SHP77 treated with DMSO at 0.1 percent for 48 hours (cell line): ENCODE measurements around the gene ZNF408.

Source experiments
- DNase-seq: peaks from one replicate; lab custom pipeline; 2025; lab: John Stamatoyannopoulos, UW

Gene ZNF408

DNA sequence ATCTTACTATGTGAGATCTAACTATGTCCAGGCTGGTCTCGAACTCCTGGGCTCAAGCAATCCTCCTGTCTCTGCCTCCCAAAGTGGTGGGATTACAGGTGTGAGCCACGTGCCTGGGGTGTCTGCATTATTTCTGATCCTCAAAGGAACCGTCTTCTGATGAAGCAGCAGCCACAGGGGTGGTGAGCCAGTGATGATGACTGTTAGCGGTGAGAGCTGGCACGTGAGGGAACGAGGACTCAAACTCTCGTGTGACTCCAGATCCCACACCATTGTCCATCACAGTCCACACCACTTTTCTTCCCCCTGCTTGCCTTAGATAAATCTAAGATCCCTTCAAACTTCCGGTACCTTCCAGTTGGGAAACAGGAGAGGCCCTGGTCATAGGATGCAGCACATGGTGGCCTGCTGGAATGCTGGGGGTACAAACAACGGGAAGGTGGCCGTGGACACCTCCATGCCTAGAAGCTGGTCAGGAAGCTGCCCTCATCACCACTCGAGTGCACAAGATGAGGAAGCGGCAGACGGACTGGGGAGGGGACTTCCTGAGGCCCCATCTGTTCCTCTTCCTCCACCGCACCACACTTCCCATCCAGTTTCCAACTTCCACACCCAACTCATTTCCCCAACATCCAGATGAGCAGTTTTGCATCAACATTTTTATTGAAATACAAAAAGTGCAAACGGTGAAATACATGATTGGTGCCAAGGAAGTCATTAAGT, 24.2 kb upstream of the ZNF408 start:
- no peak for DNase-seq

DNA sequence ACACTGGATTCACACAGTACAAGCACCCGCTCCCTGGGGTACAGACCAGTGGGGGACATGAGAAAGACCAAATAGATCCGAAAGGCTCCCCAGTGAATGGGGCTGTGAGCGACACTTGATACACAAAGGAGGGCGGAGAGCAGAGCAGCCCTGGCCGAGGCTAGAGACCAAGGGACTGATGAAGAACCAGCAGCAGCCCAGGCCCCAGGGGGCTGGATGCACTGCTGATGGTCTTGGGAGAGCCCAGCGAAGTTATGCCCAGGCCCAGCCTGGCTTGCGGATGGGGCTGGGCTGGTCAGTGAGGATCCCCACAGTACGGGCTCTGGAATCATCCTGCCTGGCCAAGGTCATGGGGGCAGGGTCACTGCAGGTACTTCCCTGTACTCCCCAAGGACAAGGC, 23.7 kb upstream of the ZNF408 start:
- DNase-seq = no peak

DNA sequence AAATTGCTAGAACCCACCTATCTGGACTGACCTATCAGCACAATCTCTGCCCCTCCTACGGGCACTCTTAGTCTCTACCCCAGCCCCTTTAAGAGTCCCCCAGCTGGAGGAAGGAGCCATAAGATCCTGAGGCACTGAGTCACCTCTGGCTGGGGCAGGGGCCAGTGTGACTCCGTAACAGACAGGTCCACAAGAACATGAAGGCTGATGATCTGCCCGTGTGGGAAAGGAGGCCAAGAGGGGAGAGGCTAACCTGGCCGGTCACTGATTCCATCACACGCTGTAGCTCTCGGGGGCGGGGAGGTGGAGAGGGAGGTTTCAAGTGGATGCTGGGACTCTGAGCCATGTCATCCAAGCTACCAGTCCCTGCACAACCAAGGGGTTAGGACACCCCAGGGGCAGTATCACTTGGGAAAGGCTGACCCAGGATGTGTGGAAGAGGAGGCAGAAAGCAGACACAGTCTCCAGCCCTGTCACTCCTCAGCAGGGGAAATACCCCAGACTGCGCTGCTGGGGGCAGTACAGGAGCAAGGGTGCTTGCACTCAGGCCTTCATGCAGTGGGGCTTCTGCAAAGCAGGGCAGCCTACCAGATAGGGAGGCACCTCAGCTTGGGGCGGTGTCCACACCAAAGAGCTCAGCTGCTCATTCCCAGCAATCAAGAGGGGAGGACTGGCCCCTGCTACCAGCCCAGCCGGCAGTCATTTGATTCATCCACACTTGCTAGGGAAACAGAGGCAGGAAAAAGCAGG, 22.7 kb upstream of the ZNF408 start:
- DNase-seq = no peak

DNA sequence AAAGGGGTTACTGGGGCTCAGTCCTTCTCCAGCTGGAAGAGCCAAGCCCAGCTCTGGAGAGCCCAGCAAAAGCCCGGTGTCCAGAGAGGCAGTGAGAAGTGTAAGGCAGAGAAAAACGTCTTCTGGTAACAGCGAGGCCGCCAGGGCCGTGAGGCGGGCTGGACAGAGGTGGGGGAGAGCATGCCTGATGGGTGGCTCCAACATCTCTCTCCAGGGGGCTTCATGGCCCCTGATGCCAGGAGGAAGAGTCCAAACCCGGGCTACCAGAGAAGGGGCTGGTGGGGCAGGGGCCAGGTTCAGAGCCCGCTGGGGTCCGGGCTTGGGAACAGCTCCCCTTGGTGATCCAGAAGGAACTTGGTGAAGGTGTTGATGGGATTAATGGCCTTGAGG, 22.1 kb upstream of the ZNF408 start:
- DNase-seq = no peak

DNA sequence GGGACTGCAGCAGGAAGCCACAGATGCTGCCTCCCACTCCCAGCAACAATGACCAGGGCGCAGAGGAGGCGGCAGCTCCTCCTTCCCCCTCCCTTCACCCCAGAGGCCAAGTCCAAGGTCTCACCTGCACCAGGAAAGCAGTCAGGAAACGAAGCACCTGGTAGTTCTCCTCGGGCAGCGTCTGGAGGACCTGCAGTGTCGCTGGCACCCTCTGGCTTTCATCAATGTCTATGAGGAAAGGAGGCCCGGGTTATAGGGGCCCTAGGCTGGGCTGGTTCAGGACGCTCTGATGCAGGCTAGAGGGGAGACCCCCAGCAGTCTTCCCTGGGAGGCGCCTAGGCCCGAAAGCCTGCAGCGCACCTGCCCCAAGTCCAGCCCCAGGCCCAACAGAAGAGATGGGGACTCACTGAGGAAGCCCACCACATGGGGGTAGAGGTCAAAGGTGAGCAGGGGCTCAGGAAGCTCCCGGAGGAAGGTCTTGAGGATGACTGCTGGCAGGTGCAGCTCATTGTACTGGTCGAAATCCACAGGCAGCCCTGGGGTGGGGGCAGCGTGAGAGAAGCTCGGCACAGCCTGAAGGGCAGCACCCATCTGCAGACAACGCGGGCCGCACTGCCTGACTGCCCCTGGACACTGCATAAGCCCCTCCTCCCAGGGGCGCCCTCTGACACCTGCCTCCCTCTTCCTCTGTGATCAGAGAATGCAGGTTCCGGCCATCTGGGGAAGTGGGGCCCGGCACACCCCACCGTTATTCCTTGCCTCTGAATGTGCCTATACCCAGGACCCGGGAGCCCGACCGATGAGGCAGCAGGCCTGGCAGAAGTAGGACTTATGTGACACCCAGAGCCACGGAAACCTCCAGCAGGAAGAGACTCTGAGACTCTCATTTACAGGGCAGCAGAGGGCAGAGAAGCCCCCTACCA, 21.3 kb upstream of the ZNF408 start:
- DNase-seq = no peak

DNA sequence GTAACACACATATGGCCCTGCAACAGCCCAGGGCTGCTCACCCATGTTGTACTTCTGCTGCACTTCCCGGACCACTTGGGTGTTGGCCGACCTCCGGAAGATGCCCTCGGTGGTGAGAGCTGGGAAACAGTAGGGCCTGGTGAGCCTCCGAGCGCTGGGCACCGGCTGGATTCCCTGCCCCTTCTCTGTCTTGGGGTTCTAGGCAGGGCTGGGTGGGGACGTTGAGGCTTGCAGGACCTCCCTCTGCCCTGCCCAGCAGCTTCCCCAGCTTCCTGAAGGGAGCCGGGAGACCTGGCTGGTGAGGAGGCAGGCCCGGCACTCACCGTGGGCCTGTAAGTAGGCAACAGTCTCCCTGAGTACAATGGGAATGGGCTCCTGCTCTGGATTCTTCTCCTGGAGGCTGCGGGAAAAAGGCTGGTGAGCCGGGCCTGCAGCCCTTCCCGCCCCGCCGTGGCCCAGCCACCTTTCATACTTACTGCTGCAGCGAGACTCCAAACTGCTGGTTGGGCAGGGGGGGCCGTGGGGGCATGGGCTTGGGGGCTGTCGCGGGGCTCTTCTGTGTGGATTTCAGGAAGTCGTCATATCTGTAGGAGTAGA, 20.6 kb upstream of the ZNF408 start:
- no peak for DNase-seq

DNA sequence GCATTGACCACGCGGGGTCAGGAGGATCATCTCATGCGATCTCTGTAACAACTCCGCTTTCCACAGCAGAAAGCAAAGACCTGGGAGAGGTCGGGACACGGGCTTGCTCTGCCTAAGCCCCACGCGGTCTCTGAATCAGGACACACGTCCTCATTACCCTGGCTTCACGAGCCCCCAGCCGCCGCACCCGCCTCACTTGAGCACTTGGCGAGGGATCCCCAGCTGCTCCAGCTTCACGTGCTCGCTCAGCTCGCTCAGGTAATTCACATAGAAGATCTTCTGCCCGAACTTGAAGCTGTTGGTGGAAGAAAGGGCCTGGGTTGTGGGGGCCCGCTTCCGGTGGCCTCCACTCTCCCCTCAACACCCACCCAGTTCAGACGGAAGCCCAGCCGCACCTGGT, 20.0 kb upstream of the ZNF408 start:
- no peak for DNase-seq

DNA sequence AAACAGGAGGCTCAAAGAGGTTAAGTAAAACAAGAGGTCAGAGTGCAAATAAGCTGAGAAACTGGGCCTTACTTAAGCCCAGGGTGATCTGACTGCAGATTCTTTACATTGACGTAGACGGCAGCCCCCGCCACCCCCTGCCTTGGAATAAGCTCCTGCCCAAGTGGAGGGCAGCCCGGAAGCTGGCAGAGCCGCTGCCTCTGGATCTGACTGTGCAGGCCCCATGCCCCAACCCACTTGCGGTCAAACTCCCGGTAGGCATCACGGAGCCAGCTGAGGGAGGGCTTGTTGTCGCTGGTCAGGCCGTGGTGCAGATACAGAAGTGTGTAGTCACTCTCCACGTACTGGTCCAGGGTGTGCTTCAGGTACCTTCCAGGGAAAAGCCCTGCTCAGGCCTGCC, 19.0 kb upstream of the ZNF408 start:
- DNase-seq = no peak

DNA sequence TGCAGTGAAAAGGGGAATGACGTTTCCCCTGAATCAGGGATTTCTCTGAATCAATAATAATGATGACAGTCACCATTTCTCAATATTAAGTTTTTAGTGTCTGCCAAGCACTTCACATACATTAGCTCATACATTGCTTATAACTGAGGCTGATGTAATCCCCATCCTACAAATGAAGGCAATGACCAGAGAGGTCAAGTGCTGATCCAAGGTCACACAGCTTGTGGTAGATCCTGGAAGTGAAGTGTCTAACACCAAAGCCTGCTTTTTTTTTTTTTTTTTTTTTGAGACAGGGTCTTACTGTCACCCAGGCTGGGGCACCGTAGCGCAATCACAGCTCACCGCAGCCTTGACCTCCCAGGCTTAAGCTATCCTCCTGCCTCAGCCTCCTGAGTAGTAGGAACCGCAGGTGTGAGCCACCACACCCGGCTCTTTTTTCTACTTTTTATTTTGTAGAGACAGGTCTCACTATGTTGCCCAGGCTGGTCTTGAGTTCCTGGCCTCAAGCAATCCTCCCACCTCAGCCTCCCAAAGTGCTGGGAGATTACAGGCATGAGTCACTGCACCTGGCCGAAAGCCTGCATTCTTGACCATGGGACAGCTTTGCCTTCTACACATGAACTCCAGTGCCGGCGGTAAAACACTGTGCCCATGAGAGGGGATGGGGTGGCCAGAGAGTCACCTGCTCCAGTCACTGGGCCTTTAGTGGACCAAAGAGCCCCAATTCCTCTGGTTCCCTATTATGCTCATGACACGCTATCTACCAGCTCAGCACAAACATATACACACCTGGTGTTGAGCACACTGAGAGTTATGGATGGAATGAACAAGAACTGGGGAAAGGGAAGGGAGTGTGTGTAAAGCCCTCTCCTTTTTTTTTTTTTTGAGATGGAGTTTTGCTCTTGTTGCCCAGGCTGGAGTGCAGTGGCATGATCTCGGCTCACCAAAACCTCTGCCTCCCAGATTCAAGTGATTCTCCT, 17.8 kb upstream of the ZNF408 start:
- no peak for DNase-seq

DNA sequence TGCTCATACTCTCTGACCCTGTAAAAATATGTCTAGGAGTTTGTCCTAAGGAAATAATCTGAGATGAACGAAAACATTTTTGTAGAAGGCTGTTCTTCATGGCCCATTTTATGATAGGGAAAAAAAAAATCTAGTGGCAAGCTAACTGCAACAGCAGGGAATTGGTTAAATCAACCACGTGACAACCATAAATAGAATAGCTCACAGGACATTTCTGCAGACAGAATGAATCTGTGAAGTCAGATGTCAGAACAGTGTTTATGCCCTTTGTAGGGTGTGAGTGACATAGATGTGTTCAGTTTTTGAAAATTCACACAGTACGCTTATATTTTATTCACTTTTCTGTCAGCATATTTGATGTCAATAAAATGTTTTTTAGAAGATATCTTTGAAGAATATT, 16.5 kb upstream of the ZNF408 start:
- DNase-seq = no peak

DNA sequence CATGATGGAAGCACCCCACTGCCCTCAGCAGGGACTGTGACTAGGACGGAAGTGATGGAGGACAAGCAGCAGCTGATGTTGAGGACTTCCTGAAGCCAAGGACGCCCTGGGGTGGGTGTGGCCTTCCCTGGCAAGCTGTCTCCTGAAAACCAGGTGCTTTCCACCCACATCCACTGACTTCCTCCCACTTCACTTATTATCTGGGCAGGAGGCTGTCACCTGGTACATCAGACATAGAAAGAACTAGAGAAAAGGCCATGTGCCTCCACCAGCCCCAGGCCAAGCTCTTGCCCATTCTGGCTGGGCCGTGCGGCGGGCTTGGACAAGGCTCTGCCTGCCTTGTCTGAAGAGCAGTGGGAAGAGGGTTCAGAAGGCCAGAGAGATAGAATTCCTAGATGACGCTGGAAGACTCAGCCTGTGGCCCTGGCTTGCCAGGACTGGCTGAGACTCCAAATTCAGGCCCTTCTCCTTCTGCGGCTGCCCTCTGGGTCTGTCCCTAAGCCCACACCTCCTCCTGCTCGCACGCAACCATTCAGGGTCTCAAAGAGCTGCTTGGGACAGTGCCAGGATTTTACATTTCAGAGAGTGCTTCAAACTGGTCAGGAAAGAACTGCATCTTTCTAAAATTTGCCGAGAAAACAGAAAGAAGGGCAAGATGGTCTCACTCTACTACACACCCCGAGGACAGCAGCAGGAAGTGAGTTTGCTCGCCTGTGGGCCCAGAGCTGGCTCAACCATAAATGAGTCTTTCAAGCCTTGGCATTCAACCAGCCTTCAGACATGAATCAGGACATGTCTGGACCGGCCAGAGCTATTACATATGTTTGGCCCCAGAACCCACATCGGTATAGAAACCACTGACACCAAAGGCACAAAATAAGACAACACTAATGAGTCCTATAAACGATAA, 13.7 kb upstream of the ZNF408 start:
- no peak for DNase-seq

DNA sequence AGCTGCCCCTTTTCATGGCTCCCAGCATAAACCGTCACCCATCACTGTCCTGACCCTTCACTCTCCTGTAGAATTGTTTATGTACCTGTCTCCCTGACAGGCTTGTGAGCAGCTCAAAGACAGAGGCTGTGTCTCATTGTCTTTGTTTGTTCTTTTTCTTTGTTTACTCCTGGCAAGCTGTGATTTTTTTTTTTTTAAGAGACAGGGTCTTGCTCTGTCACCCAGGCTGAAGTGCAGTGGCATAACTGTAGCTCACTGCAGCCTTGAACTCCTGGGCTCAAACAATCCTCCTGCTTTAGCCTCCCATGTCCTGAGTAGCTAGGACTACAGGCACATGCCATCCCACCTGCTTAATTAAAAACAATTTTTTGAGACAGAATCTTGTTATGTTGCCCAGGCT, 10.1 kb upstream of the ZNF408 start:
- no peak for DNase-seq

DNA sequence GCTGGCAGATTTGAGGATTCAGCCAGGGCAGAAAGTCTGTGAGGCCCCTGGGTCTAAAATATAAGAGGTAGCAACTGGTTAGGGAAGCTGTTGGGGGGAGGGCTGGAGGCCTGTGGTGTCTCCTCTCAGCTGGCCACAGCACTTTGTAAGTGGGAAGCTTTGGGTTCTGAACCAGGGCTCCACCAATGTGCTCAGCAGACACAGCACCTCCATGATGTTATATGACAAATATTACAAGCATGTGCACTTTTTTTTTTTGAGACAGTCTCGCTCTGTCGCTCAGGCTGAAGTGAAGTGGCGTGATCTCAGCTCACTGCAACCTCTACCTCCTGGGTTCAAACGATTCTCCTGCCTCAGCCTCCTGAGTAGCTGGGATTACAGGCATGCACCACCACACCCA, 8.4 kb upstream of the ZNF408 start:
- DNase-seq = no peak

DNA sequence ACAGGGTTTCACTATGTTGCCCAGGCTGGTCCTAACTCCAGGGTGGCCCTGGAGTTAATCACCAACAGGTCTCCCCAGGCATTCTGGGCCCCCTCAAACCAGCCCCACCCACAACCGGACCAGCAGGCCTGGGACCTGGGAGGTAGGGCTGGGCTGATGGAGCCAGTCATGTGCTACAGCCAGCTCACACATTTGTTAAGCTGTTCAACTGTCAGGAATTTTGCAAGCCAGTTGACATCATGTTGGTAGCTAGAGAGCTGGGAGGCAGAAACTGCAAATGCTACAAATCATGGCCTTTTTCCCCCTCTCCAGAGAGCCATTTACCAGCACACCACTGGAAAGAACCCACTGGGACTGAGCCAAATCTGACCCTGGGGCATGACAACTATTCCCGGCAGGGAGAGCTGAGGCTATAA, 7.2 kb upstream of the ZNF408 start:
- no peak for DNase-seq

DNA sequence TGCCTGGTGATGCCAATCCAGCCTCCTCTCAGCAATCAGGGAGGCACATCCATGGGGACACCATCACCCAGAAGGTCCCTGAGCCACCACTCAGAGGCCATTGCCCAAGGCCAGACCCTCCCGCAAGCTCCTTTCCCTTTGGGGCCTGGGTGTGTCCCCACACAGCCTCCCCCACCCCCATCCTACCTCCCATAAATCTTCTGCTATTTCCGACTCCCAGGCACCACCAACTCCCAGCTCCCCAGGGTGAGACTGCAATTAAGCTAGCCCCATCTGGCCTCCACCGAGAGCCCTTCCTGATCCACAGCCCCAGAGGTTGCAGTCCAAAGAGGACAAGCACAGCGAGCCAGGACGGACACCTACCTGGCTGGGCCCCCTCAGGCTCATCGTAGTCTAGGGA, 6.8 kb upstream of the ZNF408 start:
- DNase-seq = no peak

DNA sequence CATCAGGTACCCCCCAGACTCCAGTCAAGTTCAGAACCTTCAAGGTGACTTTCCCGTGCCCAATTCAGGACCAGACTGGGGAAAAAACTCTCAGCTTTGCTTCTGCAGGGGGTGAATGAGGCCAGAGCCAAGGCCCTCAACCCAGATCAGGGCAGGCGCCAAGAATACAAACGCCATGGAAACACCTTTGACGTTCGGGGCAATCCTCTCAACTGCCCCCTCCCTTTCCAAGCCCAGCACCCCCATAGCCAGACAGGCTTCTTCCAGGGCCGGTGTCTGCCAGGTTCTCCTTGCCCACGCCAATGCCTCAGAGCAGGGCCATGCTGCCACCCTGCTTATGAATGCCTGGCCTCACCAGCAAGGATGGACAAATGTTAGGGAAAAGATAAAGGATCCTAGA, 6.2 kb upstream of the ZNF408 start:
- no peak for DNase-seq

DNA sequence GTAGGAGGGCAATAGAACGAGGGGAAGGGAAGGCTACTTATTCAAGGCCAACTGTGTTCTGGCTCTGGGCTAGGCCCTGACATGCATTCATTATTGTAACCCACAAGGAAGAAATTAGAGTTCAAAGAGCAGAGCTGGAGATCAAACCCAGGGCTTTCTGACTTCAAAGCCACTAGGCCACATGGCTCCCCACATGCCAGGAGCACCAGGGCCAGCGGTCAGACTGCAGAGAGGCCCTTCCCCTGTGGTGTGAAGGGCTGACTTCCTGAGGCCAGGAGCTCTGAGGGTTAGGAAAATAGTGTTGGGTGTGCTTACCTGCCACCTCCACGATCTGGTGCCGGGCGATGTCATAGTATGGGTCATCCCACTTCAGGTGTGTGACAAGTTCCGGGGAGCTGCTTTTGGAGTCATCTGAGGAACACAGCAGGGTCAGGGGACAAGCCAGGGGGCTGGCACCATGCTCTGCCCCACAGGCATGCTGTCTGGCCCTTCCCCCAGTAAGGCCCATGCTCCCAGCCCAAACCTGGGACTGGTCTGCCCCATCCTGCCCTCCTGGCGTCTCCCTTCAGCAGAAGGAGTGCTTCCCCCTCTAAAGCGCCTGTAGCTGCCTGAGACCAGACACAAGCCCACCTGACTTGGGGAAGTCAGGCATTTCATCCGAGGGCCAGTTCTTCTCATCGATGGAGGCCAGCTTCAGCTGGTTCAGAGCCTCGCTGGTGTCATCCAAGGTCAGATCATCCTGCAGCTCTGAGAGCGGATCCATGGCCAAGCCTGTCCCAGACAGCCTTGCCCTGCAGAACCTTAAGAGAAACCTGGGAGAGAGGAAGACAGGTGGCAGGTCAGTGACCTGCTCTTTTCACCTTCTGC, 5.3 kb upstream of the ZNF408 start:
- DNase-seq = no peak

DNA sequence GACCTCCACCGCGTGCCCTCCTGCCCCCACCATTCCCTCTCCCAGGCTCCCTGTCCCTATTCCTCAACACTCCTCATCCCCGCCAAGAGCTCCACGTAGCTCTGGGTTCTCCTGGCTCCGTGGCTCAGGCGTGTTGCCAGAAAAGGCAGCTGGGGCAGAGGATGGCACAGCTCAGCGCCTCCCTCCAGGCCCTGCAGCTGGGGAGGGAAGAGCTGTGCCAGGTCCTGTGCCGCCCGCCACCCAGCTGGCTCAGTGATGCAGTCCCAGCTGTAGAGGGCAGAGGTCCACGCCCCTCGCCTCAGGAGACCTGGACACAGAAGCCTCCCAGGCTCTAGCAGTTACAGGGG, 4.6 kb upstream of the ZNF408 start:
- DNase-seq = no peak

DNA sequence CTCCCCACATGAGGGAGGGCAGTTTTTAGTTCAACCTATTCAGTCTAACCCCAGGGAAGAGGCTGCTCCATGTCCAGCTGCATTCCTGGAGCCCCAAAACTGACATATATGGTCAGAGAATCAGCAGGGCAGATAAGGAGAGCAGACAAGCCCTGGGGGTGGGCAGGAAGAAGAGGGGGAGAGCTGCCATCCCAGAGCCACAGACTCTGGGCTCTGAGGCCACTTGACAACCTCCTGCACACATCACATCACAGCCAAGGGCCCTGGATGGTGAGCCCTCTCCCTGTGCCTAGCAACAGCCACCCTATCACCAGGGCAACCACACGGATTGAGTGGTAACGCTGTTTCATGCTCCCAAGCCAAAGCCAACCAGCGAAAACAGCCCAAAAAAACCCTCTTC, 3.5 kb upstream of the ZNF408 start:
- no peak for DNase-seq
